GM19025 (cell line): ENCODE data around the gene KRT72.

ENCODE experiments used
- ATAC-seq: cut with Tn5 transposase; IDR thresholded peaks from one replicate; pipeline ENCODE4 v1.9.1; 2021; ENCODE audit warnings: mild to moderate bottlenecking, low read depth, moderate library complexity; ENCODE audit not compliant: unreplicated experiment

The KRT72 gene

DNA sequence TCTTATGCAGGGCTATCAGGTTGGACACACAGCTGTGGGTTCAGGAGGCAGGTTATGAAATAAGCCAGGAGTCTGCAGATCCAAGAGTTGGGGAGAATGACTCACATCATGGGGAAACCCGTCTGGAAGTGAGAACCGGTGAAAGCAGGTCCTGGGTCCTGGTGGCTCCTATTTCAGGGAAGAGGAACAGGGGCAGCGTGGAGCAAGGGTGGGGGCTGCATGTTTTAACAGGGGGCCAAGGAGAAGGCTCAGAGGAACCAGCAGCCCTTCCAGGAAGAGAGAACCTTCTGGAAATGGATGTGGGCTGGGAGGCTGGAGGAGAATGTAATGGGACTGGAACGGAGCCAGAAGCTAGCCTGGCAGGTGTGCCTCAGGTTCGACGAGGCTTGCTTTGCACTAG is 19.8 kb downstream of the KRT72 start:
- no peak for ATAC-seq

DNA sequence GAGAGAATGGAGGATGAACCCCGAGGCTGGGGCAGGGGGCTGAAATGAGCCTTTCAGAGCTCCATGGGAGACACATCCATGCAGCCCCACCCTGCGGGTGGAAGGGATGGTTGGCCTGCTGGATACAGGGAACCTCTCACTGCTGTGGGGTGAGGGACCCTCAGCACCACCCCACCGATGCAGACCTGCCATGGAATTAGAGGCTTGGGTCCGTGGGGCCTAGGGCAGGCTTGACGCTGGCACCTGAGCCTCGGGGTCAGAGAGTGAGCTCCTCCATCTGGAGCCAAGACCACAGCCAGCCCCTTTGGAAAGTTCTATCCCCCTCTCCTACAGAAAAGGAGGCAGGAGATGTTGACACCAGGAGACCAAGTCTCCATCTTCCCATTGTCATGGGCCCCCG is 20.2 kb downstream of the KRT72 start:
- no peak for ATAC-seq

DNA sequence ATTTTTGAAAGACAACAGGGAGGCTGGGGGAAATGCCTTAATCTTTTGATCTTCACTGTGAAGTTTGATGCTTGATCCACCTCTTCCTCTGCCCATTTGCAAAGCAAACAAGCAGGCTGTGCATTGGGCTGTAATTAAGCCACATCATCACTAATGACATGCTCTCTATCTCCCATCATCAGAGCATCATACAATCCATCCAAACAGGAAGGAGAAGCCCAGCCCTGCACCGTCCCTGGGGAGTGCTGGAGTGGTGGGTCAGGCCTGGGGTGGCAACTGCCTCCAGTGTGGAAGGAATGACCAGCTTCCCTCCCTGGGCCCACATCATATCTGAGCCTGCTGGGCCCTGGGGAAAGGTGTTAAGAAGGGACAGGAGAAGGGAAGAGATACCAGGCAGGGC is 20.8 kb downstream of the KRT72 start:
- no peak for ATAC-seq

DNA sequence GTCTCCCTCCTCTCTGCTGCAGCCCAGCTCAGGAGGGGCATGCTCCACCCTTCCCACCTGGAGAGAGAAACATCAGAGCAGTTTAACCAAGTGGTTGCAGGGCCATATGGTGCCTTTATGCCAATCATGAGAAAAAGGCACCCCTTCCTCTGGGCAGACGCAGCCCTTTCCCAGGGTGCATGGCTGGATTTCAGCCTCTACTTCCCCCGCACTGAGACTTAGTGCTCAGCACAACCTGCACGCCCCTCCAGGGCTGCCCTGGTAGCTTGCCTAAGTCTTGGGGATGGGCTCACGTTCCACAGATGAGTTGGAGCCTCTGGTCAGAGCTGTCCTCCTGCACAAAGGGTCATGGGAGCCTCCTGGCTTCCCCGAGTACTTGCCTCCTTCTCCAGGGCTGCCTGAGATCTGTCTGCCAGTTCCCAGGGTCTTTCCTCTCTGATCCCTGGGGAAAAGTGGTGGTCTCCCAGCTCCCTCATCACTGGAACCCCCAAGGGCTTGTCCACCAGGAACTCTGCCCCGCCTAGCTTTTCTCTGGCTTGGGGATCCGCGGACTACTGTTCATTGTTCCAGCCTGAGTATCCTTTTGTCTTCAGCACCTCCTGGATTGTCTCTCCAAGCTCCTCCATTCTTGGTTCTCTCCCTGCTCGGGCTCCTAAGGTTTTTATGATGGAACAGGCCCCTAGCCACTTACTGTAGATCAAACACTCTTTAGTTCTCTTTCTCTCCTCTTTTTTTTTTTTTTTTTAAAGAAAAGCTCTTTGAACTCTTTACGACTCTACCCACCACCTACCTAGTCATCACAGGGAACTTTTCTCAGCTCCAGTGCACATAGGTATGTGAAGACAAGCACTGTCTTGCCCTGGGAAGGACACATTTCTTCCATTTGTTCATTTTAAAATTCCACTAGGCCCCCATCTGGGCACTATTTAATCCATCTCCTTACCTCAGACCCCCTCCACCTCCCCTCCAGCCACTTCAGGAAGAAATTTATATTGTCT is 21.5 kb downstream of the KRT72 start:
- no peak for ATAC-seq

DNA sequence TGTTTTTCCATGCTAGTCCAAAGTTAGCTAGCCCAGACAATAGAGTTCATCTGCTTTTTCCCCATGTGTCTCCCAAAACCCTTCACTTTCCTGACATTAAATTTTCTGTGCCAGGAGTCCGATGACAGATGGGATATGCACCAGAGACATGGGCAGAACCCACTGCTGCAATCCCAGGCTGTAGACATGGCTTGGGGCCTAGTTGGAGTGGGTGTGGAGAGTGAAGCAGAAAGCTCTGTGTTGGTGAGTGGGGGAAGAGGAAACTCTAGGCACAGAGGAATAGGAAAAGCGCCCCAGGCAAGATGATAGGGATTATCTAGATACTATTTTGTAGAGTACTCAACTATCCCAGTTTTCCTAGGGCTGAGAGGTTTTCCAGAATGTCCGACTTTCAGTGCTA is 22.8 kb downstream of the KRT72 start:
- no peak for ATAC-seq

DNA sequence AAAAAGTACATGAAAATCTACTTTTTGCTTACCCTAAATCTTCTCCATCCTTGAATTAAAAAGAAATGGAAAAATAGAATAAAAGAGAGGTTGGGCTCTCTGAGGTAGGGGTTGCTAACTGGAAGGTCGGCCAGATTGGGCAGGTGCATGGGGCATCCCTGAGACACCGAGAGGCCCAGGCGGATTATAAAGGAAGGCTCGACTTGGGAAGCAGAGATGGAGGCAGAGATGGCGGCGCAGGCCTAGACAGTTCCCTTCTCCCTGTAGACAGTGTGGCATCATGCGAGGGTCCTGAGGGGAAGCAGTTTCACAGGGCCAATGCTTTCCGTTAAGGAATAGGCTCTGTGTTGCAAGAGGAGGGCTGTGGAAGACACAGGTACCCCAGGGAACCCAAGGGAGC is 23.9 kb downstream of the KRT72 start:
- no peak for ATAC-seq

DNA sequence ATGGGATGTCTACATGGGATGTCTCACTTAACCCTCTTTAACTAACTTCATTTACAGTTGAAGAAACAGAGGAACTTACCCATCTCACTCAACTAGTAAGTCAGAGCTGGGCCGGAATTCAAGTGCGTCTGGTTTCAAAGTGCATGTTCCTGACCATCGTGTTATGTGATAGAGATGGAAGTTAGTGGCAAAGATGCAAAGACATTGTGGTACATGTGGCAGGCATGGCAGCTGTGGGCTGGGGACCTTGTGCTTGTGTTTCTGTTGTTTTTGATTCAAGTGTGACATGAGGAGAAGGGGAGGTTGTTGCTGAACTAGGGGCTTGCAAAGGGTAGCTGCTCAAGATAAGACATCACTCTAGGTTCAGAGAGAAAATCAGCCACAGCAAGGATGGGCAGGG is 25.3 kb downstream of the KRT72 start:
- no peak for ATAC-seq

DNA sequence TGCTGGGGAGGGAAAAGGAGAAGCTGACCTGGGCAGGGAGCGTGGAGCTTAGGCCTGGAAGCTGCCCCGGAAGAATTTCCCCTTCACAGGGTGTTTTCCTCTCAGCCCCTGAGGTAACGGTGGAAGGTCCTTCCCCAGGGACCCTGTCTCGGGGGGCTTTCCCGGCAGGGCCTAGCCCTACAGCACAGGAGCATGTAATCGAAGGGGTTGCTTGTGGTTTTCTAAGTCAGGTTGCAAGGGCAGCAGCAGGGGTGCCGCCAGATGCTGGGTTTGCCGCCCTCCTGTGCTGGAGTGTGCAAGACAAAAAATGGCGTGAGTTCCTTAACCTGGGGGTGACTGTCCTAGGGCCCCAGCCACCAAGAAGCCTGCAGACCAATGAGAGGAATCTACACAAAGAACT is 26.0 kb downstream of the KRT72 start:
- ATAC-seq: no peak

DNA sequence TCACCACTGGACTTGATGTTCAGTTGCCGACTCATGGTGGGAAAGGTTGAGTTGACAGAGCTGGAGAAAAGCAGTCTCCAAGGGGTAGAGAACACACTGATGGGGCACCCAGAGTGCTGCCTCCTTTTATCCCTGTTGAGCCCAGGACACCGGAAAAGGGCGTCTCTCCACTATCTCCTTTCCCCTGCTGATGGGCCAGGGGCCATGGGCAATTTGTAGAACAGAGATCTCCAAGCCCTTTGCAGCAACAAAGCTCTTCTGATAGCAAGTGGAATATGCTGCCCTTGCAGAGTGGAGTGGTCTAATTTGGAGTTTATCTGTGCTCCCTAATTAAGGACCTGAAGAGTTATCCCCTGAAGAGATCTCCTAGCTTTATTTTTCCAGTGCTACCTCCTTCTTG is 27.5 kb downstream of the KRT72 start, which contains the start of gene KRT74:
Gene KRT74 (minus strand): TSS at position 101 of the 400 bp plus-strand sequence. CDS start 66 bp downstream, at position 35.
- no peak for ATAC-seq

DNA sequence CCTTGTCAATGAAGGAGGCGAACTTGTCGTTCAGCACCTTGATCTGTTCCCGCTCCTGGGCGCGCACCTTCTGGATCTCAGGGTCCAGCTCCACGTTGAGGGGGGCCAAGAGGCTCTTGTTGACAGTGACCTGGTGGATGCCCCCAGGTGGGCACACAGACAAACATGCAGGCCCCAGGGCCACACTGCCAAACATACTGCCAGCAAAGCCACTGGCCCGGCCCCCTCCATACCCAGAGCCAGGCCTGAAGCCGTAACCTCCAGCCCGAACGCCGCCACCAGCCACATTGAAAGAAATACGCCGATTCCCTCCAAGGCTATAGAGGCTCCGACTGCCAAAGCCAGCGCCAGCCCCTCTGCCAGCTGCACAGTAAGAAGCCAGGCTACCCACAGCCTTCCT is 28.0 kb downstream of the KRT72 start:
- no peak for ATAC-seq

DNA sequence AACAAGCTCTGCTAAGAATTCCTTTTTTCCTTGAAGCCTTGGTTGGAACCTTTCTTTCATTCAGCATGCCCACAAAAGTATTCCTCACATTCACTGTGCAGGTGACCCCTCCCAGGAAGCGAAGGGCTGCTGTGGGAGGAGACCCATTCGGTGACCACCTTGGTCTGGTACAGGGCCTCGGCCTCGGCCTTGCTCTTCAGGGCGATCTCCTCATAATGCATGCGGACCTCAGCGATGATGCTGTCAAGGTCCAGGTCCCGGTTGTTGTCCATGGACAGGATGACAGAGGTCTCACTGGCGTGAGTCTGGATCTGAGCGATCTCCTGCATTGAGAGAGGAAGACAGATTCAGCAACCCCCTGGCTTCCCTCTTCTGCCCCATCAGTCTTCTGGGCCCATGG is 30.8 kb downstream of the KRT72 start:
- no peak for ATAC-seq

DNA sequence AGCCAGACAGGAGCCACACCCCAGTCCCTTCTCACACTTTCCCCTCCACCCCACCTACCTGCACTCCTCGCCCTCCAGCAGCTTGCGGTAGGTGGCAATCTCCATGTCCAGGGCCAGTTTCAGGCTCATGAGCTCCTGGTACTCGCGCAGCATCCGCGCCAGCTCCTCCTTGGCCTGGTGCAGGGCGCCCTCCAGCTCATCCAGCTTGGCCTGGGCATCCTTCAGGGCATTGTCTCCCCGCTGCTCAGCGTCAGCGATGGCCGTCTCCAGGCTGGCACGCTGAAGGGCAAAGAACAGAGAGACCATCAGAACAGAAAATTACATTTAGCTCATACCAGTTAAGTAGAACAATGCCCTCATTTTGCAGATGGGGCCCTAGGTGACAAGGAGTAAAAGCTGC is 33.2 kb downstream of the KRT72 start:
- no peak for ATAC-seq

DNA sequence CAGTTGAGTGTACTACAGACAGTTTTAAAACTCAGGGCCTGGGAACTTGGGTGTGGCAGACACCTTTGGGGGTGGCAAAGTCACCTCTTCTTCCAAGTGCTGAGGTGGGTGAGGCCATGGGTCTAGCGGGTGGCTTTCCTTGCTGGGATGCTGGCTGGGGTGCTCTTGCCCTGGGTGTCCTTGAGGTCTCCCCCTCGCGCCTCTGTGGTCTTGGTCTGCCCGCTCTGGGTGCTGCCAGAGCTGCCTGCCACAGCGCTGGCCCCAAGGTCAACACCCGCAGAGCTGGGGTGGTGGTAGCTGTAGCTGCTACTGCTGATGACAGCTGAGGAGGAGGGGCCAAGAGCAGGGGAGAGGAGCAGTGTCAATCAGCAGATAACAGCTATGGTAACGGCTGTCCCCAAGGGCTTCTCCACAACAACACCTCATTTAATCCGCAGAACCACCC is 34.4 kb downstream of the KRT72 start:
- no peak for ATAC-seq

DNA sequence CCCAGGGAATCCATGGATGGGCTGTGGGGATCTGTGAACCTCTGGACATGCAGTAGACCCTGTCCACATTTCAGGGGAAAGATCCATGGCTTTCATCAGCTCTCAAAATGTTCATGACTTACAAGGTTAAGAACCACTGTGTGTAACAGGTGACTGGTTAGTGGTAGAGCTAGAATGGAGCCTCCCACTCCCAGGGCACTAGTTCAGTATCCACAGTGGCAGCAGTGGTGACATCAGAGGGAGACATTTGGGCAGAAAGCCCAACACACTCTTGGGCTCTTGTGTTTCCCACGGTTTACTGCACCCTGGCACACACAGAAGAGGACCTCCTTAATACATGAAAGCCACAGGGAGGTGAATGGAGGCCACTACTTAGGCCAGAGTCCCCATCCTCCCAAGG is 36.7 kb downstream of the KRT72 start:
- ATAC-seq: no peak

DNA sequence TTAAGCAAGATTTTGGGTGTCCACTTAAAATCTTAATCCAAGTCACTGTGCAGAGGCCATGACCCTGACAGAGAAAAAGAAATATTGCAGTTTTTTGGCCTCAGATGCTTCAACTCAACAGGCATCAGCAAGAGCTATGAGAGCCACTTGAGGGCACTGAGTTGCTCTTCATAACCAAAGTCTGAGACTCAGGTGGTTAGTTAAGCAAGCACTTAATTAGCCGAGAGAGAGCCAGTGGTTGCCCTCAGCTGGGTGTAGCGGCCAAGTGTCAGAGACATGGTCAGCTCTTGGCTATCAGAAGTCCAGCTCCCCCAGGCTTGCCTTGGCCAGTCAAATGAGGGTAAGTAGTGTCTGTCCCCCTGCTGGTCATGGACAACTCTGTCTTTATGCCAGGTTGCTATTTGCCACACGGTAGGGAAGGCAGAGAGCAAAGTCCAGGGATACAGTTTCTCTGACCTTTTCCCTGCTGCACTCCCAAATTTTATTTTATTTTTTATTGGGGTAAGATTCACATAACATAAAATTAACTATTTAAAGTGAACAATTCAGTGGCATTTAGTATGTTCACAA is 39.3 kb downstream of the KRT72 start:
- no peak for ATAC-seq

DNA sequence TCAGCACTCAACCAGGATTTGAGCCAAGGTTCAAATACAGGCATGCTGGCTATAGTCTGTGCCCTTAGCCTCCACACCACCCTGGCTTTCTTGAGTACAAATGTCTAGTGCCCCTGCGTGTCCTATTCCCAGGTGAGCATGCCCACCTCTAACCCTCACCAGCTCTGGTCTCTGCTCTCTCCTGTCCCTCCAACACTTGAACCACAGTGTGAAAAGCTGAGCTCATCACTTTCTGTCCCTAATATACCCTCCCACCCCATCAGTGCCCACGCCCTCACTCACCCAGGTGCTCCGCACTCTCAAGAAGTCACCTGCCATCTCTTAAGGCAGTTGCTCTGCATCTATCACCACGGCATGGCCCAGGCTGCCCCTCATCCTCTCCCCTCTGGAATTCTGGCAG is 41.3 kb downstream of the KRT72 start:
- no peak for ATAC-seq

DNA sequence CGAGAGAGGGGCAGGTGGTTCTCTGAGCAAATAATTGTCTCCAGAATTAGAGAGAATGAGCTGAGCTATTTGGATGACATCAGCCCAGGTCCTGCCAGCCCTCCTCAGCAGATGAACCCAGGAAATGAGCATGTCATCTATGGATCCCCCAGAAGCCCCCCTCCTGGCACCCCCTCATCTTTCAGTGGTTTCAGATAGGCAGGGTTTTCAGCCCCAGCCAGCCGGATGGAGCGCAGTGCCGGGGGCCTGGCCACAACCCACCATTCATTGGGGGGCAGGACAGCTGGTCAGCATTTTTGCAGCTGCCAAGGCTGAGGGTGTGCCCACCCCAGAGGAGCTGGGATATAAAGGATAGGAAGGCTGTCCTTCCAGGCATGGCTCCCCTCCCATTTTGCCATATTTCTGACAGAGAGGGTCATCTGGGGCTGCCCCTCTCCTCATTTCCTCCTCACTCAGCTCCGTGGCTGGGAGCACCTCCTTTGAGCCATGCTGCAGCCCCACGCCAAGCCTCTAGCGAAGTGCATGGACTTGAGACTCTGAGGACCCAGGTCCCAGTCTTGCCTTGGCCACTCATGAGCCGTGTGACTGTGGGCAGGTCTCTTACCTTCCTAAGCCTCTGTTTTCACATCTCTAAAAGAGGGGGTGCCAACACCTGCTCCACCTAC is 42.4 kb downstream of the KRT72 start:
- ATAC-seq: no peak

DNA sequence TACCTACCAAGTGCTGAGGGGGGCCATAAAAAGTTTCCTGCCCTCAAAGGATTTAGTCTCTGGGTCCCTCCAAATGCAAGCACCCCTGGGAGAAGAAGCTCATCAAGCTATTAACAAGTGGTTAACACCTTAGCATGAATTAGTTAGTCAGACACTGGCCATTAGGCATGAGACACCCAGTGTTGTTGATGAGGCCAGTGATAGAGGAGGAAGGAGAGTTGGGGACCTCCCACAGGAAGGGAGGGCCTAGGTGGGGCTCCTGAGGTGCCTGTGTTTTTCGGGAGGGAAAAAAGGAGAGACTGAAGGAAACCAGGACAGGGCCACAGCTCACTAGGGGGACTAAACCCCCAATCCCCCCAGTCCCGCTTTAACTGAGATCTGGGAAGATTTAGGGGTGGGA is 43.8 kb downstream of the KRT72 start:
- no peak for ATAC-seq

DNA sequence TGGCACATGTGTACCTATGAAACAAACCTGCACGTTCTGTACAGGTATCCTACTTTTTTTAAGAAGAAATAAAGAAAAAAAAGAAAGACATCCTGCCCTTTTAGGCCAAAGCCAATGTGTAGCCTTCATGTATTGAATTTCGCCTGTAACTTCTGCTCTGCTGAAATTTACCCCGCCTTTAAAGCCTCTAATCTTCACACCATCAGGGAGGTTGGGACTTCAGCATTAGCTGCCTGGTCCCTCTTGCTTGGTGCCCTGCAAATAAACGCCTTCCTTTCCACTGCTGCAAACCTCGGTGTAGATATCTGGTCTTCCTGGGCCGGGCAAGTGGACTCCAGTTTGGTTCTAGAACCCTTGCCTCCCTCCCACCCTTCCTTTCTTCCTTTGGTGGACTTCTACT is 45.7 kb downstream of the KRT72 start:
- no peak for ATAC-seq

DNA sequence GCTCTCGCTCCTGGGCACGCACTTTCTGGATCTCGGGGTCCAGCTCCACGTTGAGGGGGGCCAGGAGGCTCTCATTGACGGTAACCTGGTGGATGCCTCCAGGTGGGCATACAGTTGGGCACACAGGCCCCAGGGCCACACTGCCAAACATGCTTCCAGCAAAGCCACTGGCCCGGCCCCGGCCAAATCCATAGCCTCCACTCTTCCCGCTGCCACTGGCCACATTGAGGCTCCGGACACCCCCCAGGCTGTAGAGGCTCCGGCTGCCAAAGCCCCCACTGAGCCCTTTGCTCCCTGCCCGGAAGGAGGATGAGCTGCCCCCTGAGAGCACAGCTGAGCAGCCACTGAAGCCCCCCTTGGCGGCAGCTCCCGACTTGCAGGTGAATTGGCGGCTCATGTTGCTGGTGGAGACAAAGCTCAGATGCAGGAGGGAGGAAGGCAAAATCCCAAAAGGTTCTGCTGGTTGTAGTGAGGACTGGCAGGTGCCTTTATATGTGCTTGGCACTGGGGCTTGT is 48.5 kb downstream of the KRT72 start, which contains the start of gene KRT71:
Gene KRT71 (minus strand): TSS at position 465 of the 515 bp plus-strand sequence. CDS start 68 bp downstream, at position 397.
- ATAC-seq: no peak

DNA sequence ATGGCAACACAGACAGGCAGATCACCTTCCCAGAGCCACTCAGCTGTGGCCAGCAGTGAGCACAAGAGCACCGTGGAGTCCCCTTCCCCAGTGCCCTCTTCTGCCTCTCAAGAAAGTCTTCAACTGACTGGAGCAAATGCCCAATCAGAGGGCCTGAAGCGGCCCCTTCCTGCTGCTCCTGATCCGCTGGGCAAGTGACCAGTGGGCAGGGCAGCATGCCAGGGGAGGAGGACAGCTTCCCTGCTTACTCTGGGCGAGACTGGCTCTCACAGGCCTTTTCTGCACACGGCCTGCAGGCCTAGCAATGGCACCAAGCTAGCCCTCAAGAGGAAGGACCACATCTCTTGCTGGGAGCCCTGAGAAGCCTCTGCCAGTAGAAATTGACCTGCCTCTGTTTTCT is 49.2 kb downstream of the KRT72 start:
- no peak for ATAC-seq
